ENCODE measurements around the gene MLXIPL.
"Not testable (repeated sequence)": the region's sequence is repeated elsewhere in the genome, so short reads cannot be mapped to it uniquely, and the experiment has no call there.

Gene MLXIPL

DNA sequence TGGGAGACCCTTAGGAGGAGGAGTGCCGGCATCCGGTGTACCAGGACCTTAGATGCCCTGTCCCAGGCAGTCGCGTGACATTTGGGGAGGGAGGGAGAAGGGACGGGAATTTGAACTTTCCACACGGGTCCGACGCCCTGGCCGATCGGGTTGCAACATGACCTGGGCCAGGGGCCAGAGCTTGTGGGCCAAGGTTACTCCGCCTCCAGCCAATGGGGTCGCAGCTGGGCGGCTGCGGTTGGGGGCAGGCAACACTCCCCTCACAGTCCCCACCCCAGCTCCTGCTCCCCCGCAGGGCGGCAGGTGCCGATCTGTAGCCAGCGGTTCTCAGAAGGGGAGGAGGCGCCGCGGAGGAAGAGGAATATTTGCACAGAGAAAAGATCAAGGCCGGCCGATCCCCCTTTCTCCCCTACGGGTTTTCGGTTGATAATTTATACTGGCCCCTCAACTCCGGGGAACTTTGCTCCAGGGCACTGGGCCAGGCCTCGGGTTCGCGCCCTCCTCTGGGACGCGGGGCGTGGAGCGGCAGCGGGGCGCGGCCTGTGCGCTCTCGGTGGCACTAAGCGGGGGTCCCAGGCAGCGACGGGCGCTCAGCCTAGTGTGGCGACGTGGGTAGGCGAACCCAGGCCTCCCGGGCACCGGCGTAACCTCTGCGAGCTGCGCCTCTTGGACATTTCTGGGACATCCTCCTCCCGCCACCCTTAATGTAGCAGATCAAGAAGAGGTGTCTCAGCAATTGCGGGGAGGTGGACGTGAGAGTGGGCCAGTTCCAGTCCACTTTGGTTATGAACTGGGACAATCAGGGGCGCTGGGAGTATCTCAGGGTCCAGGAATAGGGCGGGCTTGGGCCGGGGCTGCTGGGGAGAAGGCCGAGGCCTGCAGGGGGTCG is 1.2 kb downstream of the MLXIPL start:
- TF ChIP-seq, protein P1, sequence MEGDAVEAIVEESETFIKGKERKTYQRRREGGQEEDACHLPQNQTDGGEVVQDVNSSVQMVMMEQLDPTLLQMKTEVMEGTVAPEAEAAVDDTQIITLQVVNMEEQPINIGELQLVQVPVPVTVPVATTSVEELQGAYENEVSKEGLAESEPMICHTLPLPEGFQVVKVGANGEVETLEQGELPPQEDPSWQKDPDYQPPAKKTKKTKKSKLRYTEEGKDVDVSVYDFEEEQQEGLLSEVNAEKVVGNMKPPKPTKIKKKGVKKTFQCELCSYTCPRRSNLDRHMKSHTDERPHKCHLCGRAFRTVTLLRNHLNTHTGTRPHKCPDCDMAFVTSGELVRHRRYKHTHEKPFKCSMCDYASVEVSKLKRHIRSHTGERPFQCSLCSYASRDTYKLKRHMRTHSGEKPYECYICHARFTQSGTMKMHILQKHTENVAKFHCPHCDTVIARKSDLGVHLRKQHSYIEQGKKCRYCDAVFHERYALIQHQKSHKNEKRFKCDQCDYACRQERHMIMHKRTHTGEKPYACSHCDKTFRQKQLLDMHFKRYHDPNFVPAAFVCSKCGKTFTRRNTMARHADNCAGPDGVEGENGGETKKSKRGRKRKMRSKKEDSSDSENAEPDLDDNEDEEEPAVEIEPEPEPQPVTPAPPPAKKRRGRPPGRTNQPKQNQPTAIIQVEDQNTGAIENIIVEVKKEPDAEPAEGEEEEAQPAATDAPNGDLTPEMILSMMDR (conservative IDR thresholded peaks at IDR 0.05; ENCODE audit: control insufficient read depth, insufficient read depth, low read depth, low read length), result no peak
- peak; percentile 16 for DNase-seq (ENCODE audit: low read depth)
- no peak overlapping the region for H3K4me3 ChIP-seq (ENCODE audit: control insufficient read depth, low read depth, low read length)

DNA sequence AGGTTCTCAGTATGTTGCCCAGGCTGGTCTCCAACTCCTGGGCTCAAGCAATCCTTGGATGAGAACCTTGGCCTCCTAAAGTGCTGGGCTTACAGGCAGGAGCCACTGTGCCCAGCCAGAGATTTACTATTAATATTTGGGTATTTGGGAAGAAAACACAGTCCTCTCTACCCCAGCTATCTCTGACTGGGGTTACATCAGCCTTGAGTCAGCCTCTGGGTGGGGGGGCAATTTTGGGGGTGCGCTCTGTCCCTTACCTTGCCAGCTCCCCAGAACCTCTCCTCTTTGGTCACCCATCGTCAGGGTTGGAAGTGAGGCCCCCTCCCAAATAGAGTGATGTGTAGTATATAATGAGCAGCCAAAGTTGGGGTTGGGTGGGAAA is 1.8 kb downstream of the MLXIPL start:
- TF ChIP-seq, protein P1 (conservative IDR thresholded peaks at IDR 0.05; ENCODE audit: control insufficient read depth, insufficient read depth, low read depth, low read length), result no peak
- no peak for DNase-seq (ENCODE audit: low read depth)
- H3K4me3 ChIP-seq (ENCODE audit: control insufficient read depth, low read depth, low read length), result no peak overlapping the region

DNA sequence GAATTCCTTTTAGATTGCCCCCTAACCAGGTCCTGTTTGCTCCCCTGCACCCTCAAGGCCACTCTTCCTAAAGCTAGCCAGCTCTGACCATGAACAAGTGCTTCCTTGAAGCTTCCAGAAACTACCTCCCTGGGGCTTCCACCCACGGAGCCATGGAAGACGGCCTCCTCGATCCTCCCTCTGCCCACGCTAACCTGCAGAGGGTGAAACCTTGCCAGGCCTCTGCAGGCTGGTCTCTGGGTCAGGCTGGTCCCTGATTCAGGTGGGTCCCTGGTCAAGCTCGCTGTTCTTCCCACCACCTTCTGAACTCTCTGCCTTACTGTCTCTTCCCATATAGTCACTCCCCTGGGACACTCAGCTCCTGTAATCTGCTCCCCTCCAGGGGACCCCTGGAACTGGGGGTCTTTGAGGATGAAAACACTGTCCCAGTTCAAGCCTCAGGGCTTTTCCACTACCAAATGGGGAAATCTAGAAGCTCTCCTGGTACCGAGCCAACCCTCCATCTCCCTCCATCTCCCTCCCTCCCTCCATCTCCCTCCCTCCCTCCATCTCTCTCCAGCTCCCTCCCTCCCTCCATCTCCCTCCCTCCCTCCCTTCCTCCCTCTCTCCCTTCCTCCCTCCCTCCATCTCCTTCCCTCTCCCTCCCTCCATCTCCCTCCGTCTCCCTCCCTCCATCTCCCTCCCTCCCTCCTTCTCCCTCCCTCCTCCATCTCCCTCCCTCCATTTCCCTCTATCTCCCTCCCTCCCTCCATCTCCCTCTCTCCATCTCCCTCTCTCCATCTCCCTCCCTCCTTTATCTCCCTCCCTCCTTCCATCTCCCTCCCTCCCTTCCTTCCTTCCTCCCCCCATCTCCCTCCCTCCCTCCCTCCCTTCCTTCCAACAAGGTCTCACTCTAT is 2.9 kb downstream of the MLXIPL start:
- H3K4me3 ChIP-seq (ENCODE audit: control insufficient read depth, low read depth, low read length), result no peak overlapping the region
- TF ChIP-seq, protein P1 (conservative IDR thresholded peaks at IDR 0.05; ENCODE audit: control insufficient read depth, insufficient read depth, low read depth, low read length), result no peak
- DNase-seq (ENCODE audit: low read depth), result no peak

DNA sequence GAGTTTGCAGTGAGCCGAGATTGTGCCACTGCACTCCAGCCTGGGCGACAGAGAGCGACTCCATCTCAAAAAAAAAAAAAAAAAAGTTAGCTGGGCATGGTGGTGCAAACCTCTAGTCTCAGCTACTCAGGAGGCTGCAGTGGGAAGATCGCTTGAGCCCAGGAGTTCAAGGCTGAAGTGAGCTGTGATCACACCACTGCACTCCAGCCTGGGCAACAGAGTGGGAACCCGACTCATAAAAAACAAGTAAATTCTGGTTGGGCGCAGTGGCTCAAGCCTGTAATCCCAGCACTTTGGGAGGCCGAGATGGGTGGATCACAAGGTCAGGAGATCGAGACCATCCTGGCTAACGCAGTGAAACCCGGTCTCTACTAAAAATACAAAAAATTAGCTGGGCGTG is 4.9 kb downstream of the MLXIPL start:
- not testable (repeated sequence) for DNase-seq (ENCODE audit: low read depth); H3K4me3 ChIP-seq (ENCODE audit: control insufficient read depth, low read depth, low read length)

DNA sequence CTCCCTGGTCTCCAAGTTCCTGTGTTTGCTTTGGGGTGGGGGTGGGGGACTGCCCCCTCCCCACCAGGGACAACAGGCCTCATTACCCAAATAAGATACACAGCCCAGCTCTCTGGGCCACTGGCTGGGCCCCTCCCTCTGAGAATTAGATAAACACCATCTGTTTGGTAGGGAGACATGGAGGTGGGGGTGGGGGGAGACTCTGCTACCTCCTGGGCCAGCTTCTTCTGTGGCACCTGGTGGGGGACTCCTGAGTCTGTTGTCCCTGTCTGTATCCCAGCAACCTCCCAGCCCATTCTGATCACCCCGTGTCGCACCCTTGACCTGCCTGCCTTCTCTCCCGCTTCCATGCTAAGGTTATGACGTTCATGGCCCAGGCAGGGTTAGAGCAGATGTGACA is 5.8 kb downstream of the MLXIPL start:
- TF ChIP-seq, protein P1 (conservative IDR thresholded peaks at IDR 0.05; ENCODE audit: control insufficient read depth, insufficient read depth, low read depth, low read length), result no peak
- DNase-seq (ENCODE audit: low read depth), result no peak
- H3K4me3 ChIP-seq (ENCODE audit: control insufficient read depth, low read depth, low read length), result no peak overlapping the region

DNA sequence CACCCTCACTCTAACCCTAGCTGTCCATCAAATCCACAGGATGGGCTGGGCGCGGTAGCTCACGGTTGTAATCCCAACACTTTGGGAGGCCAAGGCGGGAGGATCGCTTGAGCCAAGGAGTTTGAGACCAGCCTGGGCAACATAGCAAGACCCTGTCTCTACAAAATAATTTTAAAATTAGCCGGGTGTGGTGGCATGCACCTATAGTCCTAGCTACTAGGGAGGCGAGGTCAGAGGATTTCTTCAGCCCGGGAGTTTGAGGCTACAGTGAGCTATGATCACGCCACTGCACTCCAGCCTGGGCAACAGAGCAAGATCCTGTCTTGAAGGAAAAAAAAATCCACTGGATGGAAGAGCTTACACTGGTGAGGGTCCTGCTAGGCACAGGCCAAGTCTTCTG is 6.8 kb downstream of the MLXIPL start:
- not testable (repeated sequence) for DNase-seq (ENCODE audit: low read depth); H3K4me3 ChIP-seq (ENCODE audit: control insufficient read depth, low read depth, low read length)

DNA sequence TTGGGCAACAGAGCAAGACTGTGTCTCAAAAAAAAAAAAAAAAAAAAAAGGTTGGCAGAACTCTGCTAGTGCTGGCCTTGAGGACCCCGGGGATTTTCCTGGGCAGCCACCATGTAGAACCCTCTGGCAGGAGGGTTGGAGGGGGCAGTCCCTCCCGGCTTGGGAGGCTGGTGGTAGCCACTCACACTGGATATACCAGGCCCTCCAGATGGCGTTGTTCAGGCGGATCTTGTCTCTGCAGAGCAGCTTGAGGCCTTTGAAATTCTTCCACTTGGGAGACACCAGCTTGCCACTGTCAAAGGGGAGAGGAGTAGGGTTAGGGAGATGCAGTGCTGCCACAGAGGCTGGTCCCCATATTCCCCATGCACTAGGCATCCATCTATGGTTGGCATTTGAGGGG is 8.4 kb downstream of the MLXIPL start:
- DNase-seq (ENCODE audit: low read depth), result no peak
- TF ChIP-seq, protein P1 (conservative IDR thresholded peaks at IDR 0.05; ENCODE audit: control insufficient read depth, insufficient read depth, low read depth, low read length), result no peak
- no peak overlapping the region for H3K4me3 ChIP-seq (ENCODE audit: control insufficient read depth, low read depth, low read length)

DNA sequence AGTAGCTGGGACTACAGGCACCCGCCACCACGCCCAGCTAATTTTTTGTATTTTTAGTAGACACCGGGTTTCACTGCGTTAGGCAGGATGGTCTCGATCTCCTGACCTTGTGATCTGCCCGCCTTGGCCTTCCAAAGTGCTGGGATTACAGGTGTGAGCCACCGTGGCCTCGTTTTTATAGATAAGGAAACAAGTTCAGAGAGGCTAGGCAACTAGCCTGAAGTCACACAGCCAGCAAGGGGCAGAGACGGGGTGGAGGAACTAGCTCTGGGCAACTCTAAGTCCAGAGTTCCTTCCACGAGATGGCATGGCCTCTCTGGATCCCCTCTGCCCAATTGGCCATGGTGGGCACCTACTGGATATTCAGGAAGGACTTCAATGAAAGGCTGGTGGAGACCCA is 9.4 kb downstream of the MLXIPL start:
- not testable (repeated sequence) for DNase-seq (ENCODE audit: low read depth); H3K4me3 ChIP-seq (ENCODE audit: control insufficient read depth, low read depth, low read length)
